ENCODE results near the gene COL1A2. TPM values are rescaled to one million over a fixed set of nuclear protein-coding genes. Genes with fewer than 3 reads are reported as not detected.

The COL1A2 gene
- total RNA-seq, 1 donor from 2014 or later, result 6,748 TPM

- Mint-ChIP-seq H3K27ac (ENCODE audit: unreplicated experiment) (peak overlapping the region; percentile 24), H3K4me3 (ENCODE audit: unreplicated experiment) (peak overlapping the region; percentile 72), H3K4me1 (ENCODE audit: low read depth, unreplicated experiment) (peaks cover 69% of the 10 kb centered on the region), H3K36me3 (ENCODE audit: low read depth, unreplicated experiment) (peaks cover 22% of the 10 kb centered on the region), H3K27me3 (ENCODE audit: low read depth, unreplicated experiment) (no peaks in the 10 kb centered on the region), H3K9me3 (ENCODE audit: unreplicated experiment) (no peaks in the 10 kb centered on the region)
- Histone ChIP-seq H3K9ac (ENCODE audit: low read length) (no peak overlapping the region), H3K9me3 (ENCODE audit: insufficient read depth, low read depth, low read length) (no peaks in the 10 kb centered on the region), H3K27ac (ENCODE audit: low read depth, low read length) (peak overlapping the region; percentile 17), H3K4me1 (ENCODE audit: insufficient read depth, low read length) (peaks cover 56% of the 10 kb centered on the region), H4K20me1 (ENCODE audit: insufficient read depth, low read length) (peaks cover 83% of the 10 kb centered on the region), H3K36me3 (ENCODE audit: insufficient read depth, low read length) (peaks cover 93% of the 10 kb centered on the region), H3K4me2 (ENCODE audit: low read length) (no peak overlapping the region), H3K27me3 (ENCODE audit: insufficient read depth, low read length) (no peaks in the 10 kb centered on the region), H3K4me3 (ENCODE audit: insufficient read depth, low read depth, low read length) (no peak overlapping the region), H2AFZ (ENCODE audit: low read depth, low read length) (no peak overlapping the region), H3K79me2 (ENCODE audit: insufficient read depth, low read length) (peaks cover 79% of the 10 kb centered on the region)
- no peak for DNase-seq (ENCODE audit: low read depth)
- FAIRE-seq, result peak; percentile 55
- TF ChIP-seq EZH2 (IDR thresholded peaks at IDR 0.05; ENCODE audit: insufficient read depth, low read length), result no peak
- no peak for TF ChIP-seq CTCF (IDR thresholded peaks at IDR 0.05; ENCODE audit: insufficient read depth, low read depth, low read length)
These were observed 10.8 kb downstream of the COL1A2 start for GRCh38 chr7:94405506-94405905.

DNA sequence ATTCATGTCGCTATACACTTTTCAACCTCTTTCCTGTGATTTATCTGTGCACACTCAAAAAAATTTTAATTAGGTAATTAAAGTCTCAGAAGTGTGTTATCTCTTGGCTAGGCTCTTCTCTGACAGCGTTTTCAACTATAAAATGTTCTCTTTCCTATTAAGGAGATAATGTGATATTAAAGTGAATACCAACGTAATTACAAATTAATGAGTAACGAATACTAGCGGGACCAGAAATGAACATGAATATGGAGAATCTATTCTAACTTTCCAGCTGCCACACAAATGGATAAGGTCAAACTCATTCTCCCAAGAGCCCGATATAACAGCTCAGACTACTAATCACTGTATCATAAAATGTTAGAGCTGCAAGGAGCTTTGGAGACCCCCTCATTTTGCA, 12.0 kb downstream of the COL1A2 start:
- TF ChIP-seq CTCF (IDR thresholded peaks at IDR 0.05; ENCODE audit: insufficient read depth, low read depth, low read length) (no peak), EZH2 (IDR thresholded peaks at IDR 0.05; ENCODE audit: insufficient read depth, low read length) (no peak)
- no peak for DNase-seq (ENCODE audit: low read depth)
- Histone ChIP-seq H3K27ac (ENCODE audit: low read depth, low read length) (no peak overlapping the region), H3K4me1 (ENCODE audit: insufficient read depth, low read length) (peaks cover 58% of the 10 kb centered on the region), H4K20me1 (ENCODE audit: insufficient read depth, low read length) (peaks cover 88% of the 10 kb centered on the region), H3K9me3 (ENCODE audit: insufficient read depth, low read depth, low read length) (no peaks in the 10 kb centered on the region), H3K4me3 (ENCODE audit: insufficient read depth, low read depth, low read length) (no peak overlapping the region), H3K9ac (ENCODE audit: low read length) (no peak overlapping the region), H3K4me2 (ENCODE audit: low read length) (peak overlapping the region; percentile 4), H3K36me3 (ENCODE audit: insufficient read depth, low read length) (peaks cover 95% of the 10 kb centered on the region), H2AFZ (ENCODE audit: low read depth, low read length) (no peak overlapping the region), H3K27me3 (ENCODE audit: insufficient read depth, low read length) (no peaks in the 10 kb centered on the region), H3K79me2 (ENCODE audit: insufficient read depth, low read length) (peaks cover 75% of the 10 kb centered on the region)
- H3K27me3 Mint-ChIP-seq (ENCODE audit: low read depth, unreplicated experiment), result no peaks in the 10 kb centered on the region
- no peak for FAIRE-seq
- H3K36me3 Mint-ChIP-seq (ENCODE audit: low read depth, unreplicated experiment), result peaks cover 25% of the 10 kb centered on the region
- H3K9me3 Mint-ChIP-seq (ENCODE audit: unreplicated experiment), result no peaks in the 10 kb centered on the region
- H3K4me1 Mint-ChIP-seq (ENCODE audit: low read depth, unreplicated experiment), result peaks cover 71% of the 10 kb centered on the region
- H3K4me3 Mint-ChIP-seq (ENCODE audit: unreplicated experiment), result peak overlapping the region; percentile 62
- peak overlapping the region; percentile 86 for H3K27ac Mint-ChIP-seq (ENCODE audit: unreplicated experiment)

- H3K9me3 Mint-ChIP-seq (ENCODE audit: unreplicated experiment), result no peaks in the 10 kb centered on the region
- H3K36me3 ChIP-seq (ENCODE audit: insufficient read depth, low read length), result peaks cover 93% of the 10 kb centered on the region
- H3K4me1 Mint-ChIP-seq (ENCODE audit: low read depth, unreplicated experiment), result peaks cover 76% of the 10 kb centered on the region
- peak overlapping the region; percentile 7 for H3K27ac ChIP-seq (ENCODE audit: low read depth, low read length)
- peak overlapping the region; percentile 84 for H3K27ac Mint-ChIP-seq (ENCODE audit: unreplicated experiment)
- H3K4me1 ChIP-seq (ENCODE audit: insufficient read depth, low read length), result peaks cover 68% of the 10 kb centered on the region
- no peak for DNase-seq (ENCODE audit: low read depth)
- H3K4me3 ChIP-seq (ENCODE audit: insufficient read depth, low read depth, low read length), result no peak overlapping the region
- H3K4me2 ChIP-seq (ENCODE audit: low read length), result no peak overlapping the region
- H3K36me3 Mint-ChIP-seq (ENCODE audit: low read depth, unreplicated experiment), result peaks cover 30% of the 10 kb centered on the region
- H3K4me3 Mint-ChIP-seq (ENCODE audit: unreplicated experiment), result peak overlapping the region; percentile 80
- H3K27me3 ChIP-seq (ENCODE audit: insufficient read depth, low read length), result no peaks in the 10 kb centered on the region
- H3K79me2 ChIP-seq (ENCODE audit: insufficient read depth, low read length), result peaks cover 65% of the 10 kb centered on the region
- H3K9me3 ChIP-seq (ENCODE audit: insufficient read depth, low read depth, low read length), result no peaks in the 10 kb centered on the region
- H3K9ac ChIP-seq (ENCODE audit: low read length), result peak overlapping the region; percentile 35
- H2AFZ ChIP-seq (ENCODE audit: low read depth, low read length), result no peak overlapping the region
- H3K27me3 Mint-ChIP-seq (ENCODE audit: low read depth, unreplicated experiment), result no peaks in the 10 kb centered on the region
- TF ChIP-seq CTCF (IDR thresholded peaks at IDR 0.05; ENCODE audit: insufficient read depth, low read depth, low read length), result no peak
- no peak for TF ChIP-seq EZH2 (IDR thresholded peaks at IDR 0.05; ENCODE audit: insufficient read depth, low read length)
- H4K20me1 ChIP-seq (ENCODE audit: insufficient read depth, low read length), result peaks cover 87% of the 10 kb centered on the region
- no peak for FAIRE-seq
These were observed 14.7 kb downstream of the COL1A2 start for GRCh38 chr7:94409200-94409948.
